ENCODE results near the gene PSMD1. TPM values are rescaled to one million over a fixed set of nuclear protein-coding genes. Genes with fewer than 3 reads are reported as not detected.

The PSMD1 gene
- total and polyA plus RNA-seq, 12 donors, result 38.9 to 226 (median 86.3) TPM

- intact Hi-C loops (cut with DNase I), result no loop called here
- WGBS, 4 donors, result 56 to 71% (median 66%) methylated on average over 11 to 14 of the region's 14 CpGs
Observed at GRCh38 chr2:231009236-231009919, 47.3 kb upstream of the PSMD1 start.

GRCh38 chr2:231010201-231010730, 46.4 kb upstream of the PSMD1 start:
- Histone ChIP-seq H3K27me3 (no peaks in the 10 kb centered on the region), H3K27ac (no peak overlapping the region), H3K4me3 (no peak overlapping the region), H3K9me3 (replicated peaks in 1 of 3) (no peaks in the 10 kb centered on the region), H3K4me1 (replicated peaks in 1 of 2) (no peaks in the 10 kb centered on the region), H3K36me3 (replicated peaks in 1 of 2) (no peaks in the 10 kb centered on the region)
- intact Hi-C loops (cut with DNase I), result no loop called here
- WGBS, 4 donors, result 47 to 90% (median 68%) methylated on average over 2 of the region's 2 CpGs
- DNase-seq, result no peak
- TF ChIP-seq CTCF (IDR thresholded peaks at IDR 0.05) (no peak), POLR2A (IDR thresholded peaks at IDR 0.05) (no peak)

More at GRCh38 chr2:231009236-231009919, 47.3 kb upstream of the PSMD1 start:
- no peaks in the 10 kb centered on the region for H3K27me3 ChIP-seq
- H3K27ac ChIP-seq, result no peak overlapping the region
- H3K4me1 ChIP-seq (replicated peaks in 1 of 2), result no peaks in the 10 kb centered on the region
- H3K4me3 ChIP-seq, result no peak overlapping the region
- TF ChIP-seq POLR2A (IDR thresholded peaks at IDR 0.05) (no peak), CTCF (IDR thresholded peaks at IDR 0.05) (no peak)
- no peak for DNase-seq
- H3K9me3 ChIP-seq (replicated peaks in 1 of 3), result no peaks in the 10 kb centered on the region
- H3K36me3 ChIP-seq (replicated peaks in 1 of 2), result no peaks in the 10 kb centered on the region

- H3K9me3 ChIP-seq (replicated peaks in 1 of 3), result no peaks in the 10 kb centered on the region
- no peak overlapping the region for H3K27ac ChIP-seq
- H3K4me1 ChIP-seq (replicated peaks in 1 of 2), result no peaks in the 10 kb centered on the region
- no peaks in the 10 kb centered on the region for H3K27me3 ChIP-seq
- H3K4me3 ChIP-seq, result no peak overlapping the region
- WGBS, 4 donors, result 44 to 72% (median 50%) methylated on average over 2 of the region's 2 CpGs; no CpG with 5 or more reads in 1 of the 4 donors
- TF ChIP-seq POLR2A (IDR thresholded peaks at IDR 0.05) (no peak), CTCF (IDR thresholded peaks at IDR 0.05) (no peak)
- H3K36me3 ChIP-seq (replicated peaks in 1 of 2), result no peaks in the 10 kb centered on the region
- intact Hi-C loops (cut with DNase I), result no loop called here
- DNase-seq, result no peak
Observed at GRCh38 chr2:231011526-231011925, 45.1 kb upstream of the PSMD1 start.

- WGBS, 4 donors, result 60 to 69% (median 63%) methylated on average over 3 of the region's 3 CpGs
- TF ChIP-seq POLR2A (IDR thresholded peaks at IDR 0.05) (no peak), CTCF (IDR thresholded peaks at IDR 0.05) (no peak)
- H3K4me1 ChIP-seq (replicated peaks in 1 of 2), result no peaks in the 10 kb centered on the region
- intact Hi-C loops (cut with DNase I), result no loop called here
- no peak overlapping the region for H3K4me3 ChIP-seq
- no peaks in the 10 kb centered on the region for H3K27me3 ChIP-seq
- H3K27ac ChIP-seq, result no peak overlapping the region
- no peaks in the 10 kb centered on the region for H3K9me3 ChIP-seq (replicated peaks in 1 of 3)
- H3K36me3 ChIP-seq (replicated peaks in 1 of 2), result no peaks in the 10 kb centered on the region
- DNase-seq, result no peak
Observed at GRCh38 chr2:231012463-231012862, 44.2 kb upstream of the PSMD1 start.

All from adrenal gland (tissue), 12 donors.